Fibroblast of pulmonary artery (primary cell): ENCODE measurements around the gene ESR1.

Source experiments
- DNase-seq: peaks from one replicate; pipeline ENCODE4 v3.0.0-alpha.2; 2010; ENCODE audit warnings: low read depth
- H3K4me3 ChIP-seq: replicated peaks from 2 replicates; pipeline ENCODE4 v1.5.1; 2011; ENCODE audit warnings: low read depth, mild to moderate bottlenecking, control low read depth, low read length, moderate library complexity
- TF ChIP-seq, protein P1 (sequence below): IDR thresholded peaks from 2 replicates; pipeline ENCODE4 v1.5.1; 2011; ENCODE audit warnings: mild to moderate bottlenecking, control low read depth, low read length, inconsistent platforms; ENCODE audit errors: missing control alignments

The ESR1 gene

GRCh38 chr6:151807513-151808370, at the start of gene ESR1:
TSS of gene ESR1 (plus strand) at chr6:151807682. CDS start at chr6:151807913, 231 bp downstream.
- peak; percentile 14 for DNase-seq
- TF ChIP-seq, protein P1, sequence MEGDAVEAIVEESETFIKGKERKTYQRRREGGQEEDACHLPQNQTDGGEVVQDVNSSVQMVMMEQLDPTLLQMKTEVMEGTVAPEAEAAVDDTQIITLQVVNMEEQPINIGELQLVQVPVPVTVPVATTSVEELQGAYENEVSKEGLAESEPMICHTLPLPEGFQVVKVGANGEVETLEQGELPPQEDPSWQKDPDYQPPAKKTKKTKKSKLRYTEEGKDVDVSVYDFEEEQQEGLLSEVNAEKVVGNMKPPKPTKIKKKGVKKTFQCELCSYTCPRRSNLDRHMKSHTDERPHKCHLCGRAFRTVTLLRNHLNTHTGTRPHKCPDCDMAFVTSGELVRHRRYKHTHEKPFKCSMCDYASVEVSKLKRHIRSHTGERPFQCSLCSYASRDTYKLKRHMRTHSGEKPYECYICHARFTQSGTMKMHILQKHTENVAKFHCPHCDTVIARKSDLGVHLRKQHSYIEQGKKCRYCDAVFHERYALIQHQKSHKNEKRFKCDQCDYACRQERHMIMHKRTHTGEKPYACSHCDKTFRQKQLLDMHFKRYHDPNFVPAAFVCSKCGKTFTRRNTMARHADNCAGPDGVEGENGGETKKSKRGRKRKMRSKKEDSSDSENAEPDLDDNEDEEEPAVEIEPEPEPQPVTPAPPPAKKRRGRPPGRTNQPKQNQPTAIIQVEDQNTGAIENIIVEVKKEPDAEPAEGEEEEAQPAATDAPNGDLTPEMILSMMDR = no peak
- no peak within 1 kb of the TSS for H3K4me3 ChIP-seq

- TF ChIP-seq, protein P1 = no peak
- DNase-seq = no peak
- H3K4me3 ChIP-seq = no peak overlapping the region
Observed at GRCh38 chr6:151760486-151760885, 47.0 kb upstream of the ESR1 start.

- no peak overlapping the region for H3K4me3 ChIP-seq
- TF ChIP-seq, protein P1 = no peak
- no peak for DNase-seq
Observed at GRCh38 chr6:151761851-151762250, 45.6 kb upstream of the ESR1 start.

GRCh38 chr6:151762817-151763216, 44.7 kb upstream of the ESR1 start:
- H3K4me3 ChIP-seq = no peak overlapping the region
- TF ChIP-seq, protein P1 = no peak
- no peak for DNase-seq

DNA sequence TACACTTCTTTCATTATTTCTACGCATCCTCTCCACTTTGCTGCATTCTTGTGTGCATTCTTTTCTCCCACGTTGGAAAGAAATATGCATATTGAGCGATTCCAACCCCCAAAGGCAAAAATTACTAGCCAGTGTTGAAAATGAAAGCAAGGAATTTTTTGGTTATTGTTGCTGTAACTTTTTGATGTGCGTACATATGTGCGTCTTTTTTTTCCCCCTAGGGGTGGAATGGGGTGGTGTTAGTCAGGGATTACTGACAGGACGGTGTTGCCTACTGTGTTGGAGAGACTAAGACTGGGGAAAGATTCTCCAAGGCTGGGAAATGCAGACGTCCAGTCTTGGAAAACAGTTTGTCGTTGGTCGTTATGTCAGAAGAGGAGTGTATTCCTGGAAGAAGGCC, 44.2 kb upstream of the ESR1 start:
- DNase-seq = peak; percentile 54
- TF ChIP-seq, protein P1 = peak; percentile 46
- peak overlapping the region; percentile 39 for H3K4me3 ChIP-seq

DNA sequence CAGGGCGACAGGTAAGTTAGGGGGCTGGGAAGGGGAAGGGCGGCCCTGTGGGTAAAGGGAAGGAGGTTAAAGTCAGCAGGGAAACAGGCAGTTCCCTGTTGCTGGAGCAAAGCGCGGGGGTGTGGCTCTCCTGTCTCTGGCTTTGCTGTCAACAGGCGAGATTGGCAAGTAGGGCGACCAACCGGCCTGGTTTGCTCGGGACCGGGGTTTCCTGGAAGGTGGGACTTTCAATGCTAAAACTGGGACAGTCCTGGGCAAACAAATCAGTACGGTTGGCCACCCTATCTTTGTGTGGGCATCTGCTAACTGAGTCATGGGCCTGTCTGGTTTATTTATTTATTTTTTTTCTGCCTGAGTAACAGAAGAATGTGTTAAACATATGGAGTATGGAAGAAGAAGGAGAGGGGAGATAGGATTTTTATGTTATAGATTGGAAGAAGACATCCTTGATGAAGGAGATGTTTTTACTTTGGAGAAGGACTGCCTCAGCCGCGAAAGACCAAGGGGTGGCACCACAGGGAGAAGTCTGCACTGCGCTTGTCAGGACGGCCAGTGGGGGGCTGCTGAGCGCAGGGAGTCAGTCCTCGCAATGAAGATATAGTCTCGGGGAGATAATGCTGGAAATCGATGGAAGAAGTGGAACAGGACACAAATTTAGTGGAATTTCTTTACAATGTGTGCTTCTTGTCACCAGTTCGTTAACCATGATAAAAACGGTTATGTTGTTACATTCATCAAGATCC, 43.4 kb upstream of the ESR1 start:
- DNase-seq = peak; percentile 93
- TF ChIP-seq, protein P1 = peak; percentile 89
- H3K4me3 ChIP-seq = peak overlapping the region; percentile 39
